ENCODE data around the gene ZBTB17. TPM values are rescaled to one million over a fixed set of nuclear protein-coding genes. Genes with fewer than 3 reads are reported as not detected.
A peak's percentile ranks its signal among the peaks of the same experiment; 100 is the strongest.

The ZBTB17 gene
- polyA plus RNA-seq, 2 donors = 27.8 to 41.7 TPM

DNA sequence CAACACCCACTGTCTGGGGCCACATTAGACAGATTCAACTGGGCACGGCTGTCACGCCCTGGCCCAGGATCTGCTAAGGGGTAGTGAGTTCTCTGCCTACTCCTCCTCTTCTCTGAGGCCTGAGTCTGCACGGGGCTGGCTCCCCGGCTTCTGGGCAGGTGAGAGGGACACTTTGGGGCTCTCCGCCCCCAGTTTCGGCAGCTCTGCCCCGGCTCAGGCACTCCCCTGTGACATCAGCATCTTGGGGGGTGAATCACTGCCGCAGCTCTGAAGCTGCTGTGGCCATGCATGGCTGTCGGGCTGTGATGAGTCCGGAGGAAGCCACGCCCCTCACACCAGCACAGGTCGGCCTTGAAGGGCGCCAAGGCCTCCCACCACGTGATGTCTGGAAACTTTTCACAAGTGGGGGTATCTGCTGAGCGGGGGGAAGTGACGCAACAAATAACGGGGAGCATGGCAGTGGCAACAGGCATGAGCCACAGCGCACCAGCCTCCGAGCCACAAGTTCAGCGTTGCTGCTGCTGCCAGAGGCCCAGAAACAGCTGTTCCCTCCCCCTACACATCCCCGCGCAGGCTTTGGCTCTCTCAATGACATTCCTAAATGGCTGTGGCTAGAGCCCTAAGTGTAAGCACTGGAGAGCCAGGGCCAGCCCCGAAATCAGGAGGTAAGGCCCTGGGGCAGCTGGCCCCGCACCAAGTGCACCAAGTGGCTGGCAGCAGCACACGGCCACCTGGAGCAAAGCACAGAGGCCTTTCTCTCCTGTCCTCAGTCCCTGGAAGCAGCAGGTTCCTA lies 26.3 kb downstream of the ZBTB17 start:
- WGBS, 2 donors = 8 to 15% methylated on average over 25 of the region's 25 CpGs
- peaks cover 0 to 37% of the 10 kb centered on the region in 2 donors for H3K36me3 ChIP-seq (ENCODE audit: control insufficient read depth in 2 of 2, insufficient read depth in 2 of 2, low read length in 1 of 2)
- no peaks in the 10 kb centered on the region for H3K27me3 ChIP-seq (ENCODE audit: control insufficient read depth in 1 of 2, insufficient read depth in 2 of 2, low read length in 2 of 2)
- H3K27ac ChIP-seq (ENCODE audit: low read depth in 2 of 2, low read length in 1 of 2) = peak overlapping the region; percentile 96 to 98
- H3K9me3 ChIP-seq (ENCODE audit: control insufficient read depth in 2 of 2, insufficient read depth in 1 of 2, low read depth in 1 of 2, low read length in 1 of 2) = no peaks in the 10 kb centered on the region
- no peak overlapping the region for H3K4me3 ChIP-seq (ENCODE audit: low read depth in 1 of 2, low read length in 2 of 2)
- peaks cover 27 to 56% of the 10 kb centered on the region in 2 donors for H3K4me1 ChIP-seq (ENCODE audit: control insufficient read depth in 2 of 2, insufficient read depth in 2 of 2, low read length in 1 of 2)

DNA sequence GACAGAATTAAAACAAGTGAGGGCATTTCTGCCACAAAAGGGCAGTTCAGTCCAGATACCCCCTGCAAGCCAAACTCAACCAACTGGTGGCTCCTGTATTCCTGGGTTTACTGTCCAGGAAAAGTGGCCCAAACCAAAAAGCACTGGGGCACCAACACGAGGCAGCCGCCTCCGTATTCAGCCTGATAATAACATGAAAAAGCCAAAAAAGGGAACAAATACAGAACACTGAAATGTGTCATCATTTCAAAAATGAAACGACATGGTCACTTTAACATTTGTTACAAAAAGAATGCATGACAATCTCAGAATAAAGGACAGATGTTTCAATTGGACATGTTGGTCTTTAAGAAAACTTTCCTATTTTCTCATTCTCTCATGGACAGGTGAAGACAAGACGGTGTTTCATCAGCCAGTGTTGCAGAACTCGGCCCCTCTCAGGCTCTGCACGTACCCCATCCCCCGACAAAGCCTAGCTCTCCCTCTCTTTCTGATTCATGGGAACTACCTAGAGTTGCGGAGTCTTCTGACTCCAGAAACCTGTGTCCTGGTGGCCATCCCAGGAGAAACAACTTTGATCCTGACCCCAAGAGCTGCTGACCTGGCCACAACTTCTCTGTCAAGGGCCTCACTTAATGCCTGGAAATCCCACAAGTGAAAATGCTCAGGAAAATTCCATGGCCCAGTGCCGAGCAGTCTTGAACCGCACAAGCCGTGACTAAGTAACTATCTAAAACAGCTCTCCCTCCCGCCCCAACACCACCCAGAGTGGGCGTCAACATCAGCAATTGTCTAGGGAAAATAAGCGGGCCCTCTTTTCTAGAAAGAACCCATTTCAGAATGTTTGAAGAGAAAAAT lies 27.1 kb downstream of the ZBTB17 start:
- WGBS, 2 donors = 27 to 47% methylated on average over 15 of the region's 15 CpGs
- H3K36me3 ChIP-seq (ENCODE audit: control insufficient read depth in 2 of 2, insufficient read depth in 2 of 2, low read length in 1 of 2) = peaks cover 0 to 44% of the 10 kb centered on the region in 2 donors
- peak overlapping the region; percentile 96 to 98 for H3K27ac ChIP-seq (ENCODE audit: low read depth in 2 of 2, low read length in 1 of 2)
- no peaks in the 10 kb centered on the region for H3K9me3 ChIP-seq (ENCODE audit: control insufficient read depth in 2 of 2, insufficient read depth in 1 of 2, low read depth in 1 of 2, low read length in 1 of 2)
- H3K4me1 ChIP-seq (ENCODE audit: control insufficient read depth in 2 of 2, insufficient read depth in 2 of 2, low read length in 1 of 2) = peaks cover 23 to 49% of the 10 kb centered on the region in 2 donors
- no peak overlapping the region for H3K4me3 ChIP-seq (ENCODE audit: low read depth in 1 of 2, low read length in 2 of 2)
- H3K27me3 ChIP-seq (ENCODE audit: control insufficient read depth in 1 of 2, insufficient read depth in 2 of 2, low read length in 2 of 2) = no peaks in the 10 kb centered on the region

DNA sequence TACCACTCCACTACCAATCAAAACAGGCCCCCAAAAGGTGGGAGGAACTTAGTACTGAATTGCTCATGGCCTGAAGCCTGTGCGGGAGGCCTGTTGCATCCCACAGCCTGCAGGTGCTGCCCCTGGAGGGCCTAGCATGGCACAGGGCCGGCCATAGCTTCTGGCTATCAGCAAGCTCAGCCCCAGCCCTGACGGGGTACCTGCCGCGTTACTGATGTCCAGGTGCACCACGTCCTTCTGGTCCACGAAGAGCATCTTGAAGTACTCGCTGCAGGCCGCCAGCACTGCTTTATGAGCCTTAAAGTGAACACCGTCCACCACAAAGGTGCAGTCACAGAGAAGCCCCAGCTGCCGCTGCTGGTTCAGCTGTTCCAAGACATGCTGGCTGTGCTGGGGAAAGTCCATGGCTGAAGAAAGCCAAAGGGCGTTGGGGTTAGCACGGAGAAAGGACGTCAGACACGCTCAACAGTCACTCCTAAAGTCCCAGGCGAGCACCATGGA lies 27.8 kb downstream of the ZBTB17 start:
- no peak overlapping the region for H3K4me3 ChIP-seq (ENCODE audit: low read depth in 1 of 2, low read length in 2 of 2)
- peak overlapping the region; percentile 42 to 63 for H3K27ac ChIP-seq (ENCODE audit: low read depth in 2 of 2, low read length in 1 of 2)
- peaks cover 17 to 43% of the 10 kb centered on the region in 2 donors for H3K4me1 ChIP-seq (ENCODE audit: control insufficient read depth in 2 of 2, insufficient read depth in 2 of 2, low read length in 1 of 2)
- peaks cover 6 to 51% of the 10 kb centered on the region in 2 donors for H3K36me3 ChIP-seq (ENCODE audit: control insufficient read depth in 2 of 2, insufficient read depth in 2 of 2, low read length in 1 of 2)
- 79 to 82% methylated on average over 16 of the region's 16 CpGs for WGBS, 2 donors
- H3K27me3 ChIP-seq (ENCODE audit: control insufficient read depth in 1 of 2, insufficient read depth in 2 of 2, low read length in 2 of 2) = no peaks in the 10 kb centered on the region
- no peaks in the 10 kb centered on the region for H3K9me3 ChIP-seq (ENCODE audit: control insufficient read depth in 2 of 2, insufficient read depth in 1 of 2, low read depth in 1 of 2, low read length in 1 of 2)

DNA sequence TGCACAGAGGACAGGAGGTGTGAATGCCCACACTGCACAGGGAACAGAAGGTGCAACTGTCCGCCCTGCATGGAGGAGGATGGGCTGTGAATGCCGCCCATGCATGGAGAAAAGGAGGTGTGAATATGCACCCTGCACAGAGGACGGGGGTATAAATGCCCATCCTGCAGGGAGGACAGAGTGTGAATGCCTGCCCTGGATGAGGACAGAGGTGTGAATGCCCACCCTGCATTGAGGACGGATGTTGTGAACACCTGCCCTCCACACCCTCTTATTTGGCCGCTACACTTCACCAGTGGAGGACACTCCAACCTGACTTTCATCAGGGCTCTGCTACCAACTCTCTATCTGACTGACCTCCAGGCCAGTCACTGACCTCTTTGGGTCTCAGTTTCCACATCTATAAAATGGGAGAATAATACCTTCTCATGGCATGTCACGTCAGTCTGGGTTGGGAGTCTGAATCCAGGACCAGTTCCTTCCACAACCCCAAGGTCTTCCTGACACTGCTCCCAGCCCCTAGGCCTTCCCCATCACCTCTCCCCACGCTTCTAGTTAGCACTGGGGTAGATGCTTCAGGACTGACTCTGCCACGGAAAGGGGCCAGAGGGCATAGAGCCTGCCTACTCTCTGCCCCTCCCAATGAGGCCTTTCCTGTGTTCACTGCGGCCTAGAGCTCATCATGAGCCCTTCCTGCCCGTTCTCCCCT lies 28.4 kb downstream of the ZBTB17 start:
- Histone ChIP-seq H3K4me1 (ENCODE audit: control insufficient read depth in 2 of 2, insufficient read depth in 2 of 2, low read length in 1 of 2) (peaks cover 17 to 42% of the 10 kb centered on the region in 2 donors), H3K27ac (ENCODE audit: low read depth in 2 of 2, low read length in 1 of 2) (peak overlapping the region in 1 of 2 donors; percentile 63), H3K9me3 (ENCODE audit: control insufficient read depth in 2 of 2, insufficient read depth in 1 of 2, low read depth in 1 of 2, low read length in 1 of 2) (no peaks in the 10 kb centered on the region), H3K36me3 (ENCODE audit: control insufficient read depth in 2 of 2, insufficient read depth in 2 of 2, low read length in 1 of 2) (peaks cover 12 to 57% of the 10 kb centered on the region in 2 donors), H3K4me3 (ENCODE audit: low read depth in 1 of 2, low read length in 2 of 2) (no peak overlapping the region), H3K27me3 (ENCODE audit: control insufficient read depth in 1 of 2, insufficient read depth in 2 of 2, low read length in 2 of 2) (no peaks in the 10 kb centered on the region)
- WGBS, 2 donors = 88 to 90% methylated on average over 10 of the region's 10 CpGs

DNA sequence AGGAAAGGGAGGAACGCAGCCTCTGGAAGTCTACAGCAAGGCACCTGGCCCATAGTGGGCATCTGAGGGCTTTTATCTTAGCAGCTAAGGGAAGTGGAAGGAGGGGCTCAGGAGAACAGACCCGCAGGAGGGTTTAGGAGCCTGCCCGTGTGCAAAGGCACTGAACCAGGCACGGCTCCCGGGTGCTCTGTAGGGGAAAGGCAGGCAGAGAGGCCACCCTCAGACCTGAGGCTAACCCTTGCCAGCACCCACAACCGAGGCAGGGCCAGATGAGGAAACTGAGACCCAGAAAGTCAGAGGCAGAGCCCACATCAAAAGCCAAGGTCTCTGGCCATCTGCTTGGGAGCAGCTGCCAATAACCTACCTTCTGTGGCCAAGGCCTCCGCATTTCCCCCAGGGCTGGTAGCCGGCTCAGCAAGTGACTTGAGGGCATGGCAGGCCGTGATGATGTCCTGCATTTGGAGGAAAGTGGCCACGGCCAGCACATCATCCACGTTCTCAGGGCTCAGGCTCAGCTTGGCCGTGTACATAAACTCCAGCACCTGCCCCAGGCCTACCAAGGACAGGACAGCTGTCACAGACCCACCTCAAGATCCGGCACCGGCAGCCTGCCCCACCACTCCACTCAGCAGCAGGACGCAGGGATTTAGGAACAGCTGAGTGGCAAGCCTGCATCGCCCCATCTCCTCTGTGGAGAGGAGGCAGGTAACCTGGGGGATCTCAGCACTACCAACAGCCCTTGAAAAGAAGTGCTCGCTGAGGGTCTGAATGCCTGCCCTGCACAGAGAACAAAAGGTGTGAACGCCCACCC lies 29.1 kb downstream of the ZBTB17 start:
- H3K4me3 ChIP-seq (ENCODE audit: low read depth in 1 of 2, low read length in 2 of 2) = no peak overlapping the region
- H3K36me3 ChIP-seq (ENCODE audit: control insufficient read depth in 2 of 2, insufficient read depth in 2 of 2, low read length in 1 of 2) = peaks cover 19 to 63% of the 10 kb centered on the region in 2 donors
- no peaks in the 10 kb centered on the region for H3K9me3 ChIP-seq (ENCODE audit: control insufficient read depth in 2 of 2, insufficient read depth in 1 of 2, low read depth in 1 of 2, low read length in 1 of 2)
- H3K4me1 ChIP-seq (ENCODE audit: control insufficient read depth in 2 of 2, insufficient read depth in 2 of 2, low read length in 1 of 2) = peaks cover 13 to 36% of the 10 kb centered on the region in 2 donors
- no peaks in the 10 kb centered on the region for H3K27me3 ChIP-seq (ENCODE audit: control insufficient read depth in 1 of 2, insufficient read depth in 2 of 2, low read length in 2 of 2)
- 85 to 91% methylated on average over 18 of the region's 18 CpGs for WGBS, 2 donors
- H3K27ac ChIP-seq (ENCODE audit: low read depth in 2 of 2, low read length in 1 of 2) = no peak overlapping the region

DNA sequence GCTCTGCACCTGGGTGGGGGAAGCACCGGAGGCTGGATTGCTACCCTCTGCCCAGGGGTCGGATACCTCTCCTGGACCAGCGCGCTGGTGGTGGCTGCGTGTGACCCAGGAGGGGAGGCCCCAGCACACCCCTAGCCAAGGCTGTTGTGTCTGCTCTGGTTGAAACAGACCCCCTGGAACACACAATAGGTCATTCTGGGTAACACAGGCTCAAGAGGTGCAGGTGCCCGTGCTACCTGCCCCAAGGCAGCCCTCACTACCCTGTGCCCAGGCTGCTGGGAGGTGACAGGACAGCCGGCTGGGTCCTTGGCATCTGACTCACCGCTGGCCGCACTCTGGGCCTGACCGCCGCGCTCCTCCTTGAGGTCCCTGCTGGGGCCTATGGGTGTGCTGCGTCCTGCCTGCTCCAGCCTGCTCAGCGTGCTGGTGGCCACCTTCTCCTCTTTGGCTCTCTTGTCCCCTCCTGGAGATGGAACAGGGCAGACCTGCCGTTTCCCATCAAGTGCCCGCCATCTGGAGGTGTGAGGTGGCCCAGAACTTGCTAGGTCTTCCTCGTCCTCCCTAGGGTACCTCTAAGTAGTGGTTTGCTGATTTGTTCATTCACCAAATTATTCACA lies 30.0 kb downstream of the ZBTB17 start:
- Histone ChIP-seq H3K4me3 (ENCODE audit: low read depth in 1 of 2, low read length in 2 of 2) (no peak overlapping the region), H3K4me1 (ENCODE audit: control insufficient read depth in 2 of 2, insufficient read depth in 2 of 2, low read length in 1 of 2) (peaks cover 9 to 29% of the 10 kb centered on the region in 2 donors), H3K9me3 (ENCODE audit: control insufficient read depth in 2 of 2, insufficient read depth in 1 of 2, low read depth in 1 of 2, low read length in 1 of 2) (no peaks in the 10 kb centered on the region), H3K27me3 (ENCODE audit: control insufficient read depth in 1 of 2, insufficient read depth in 2 of 2, low read length in 2 of 2) (no peaks in the 10 kb centered on the region), H3K36me3 (ENCODE audit: control insufficient read depth in 2 of 2, insufficient read depth in 2 of 2, low read length in 1 of 2) (peaks cover 19 to 70% of the 10 kb centered on the region in 2 donors), H3K27ac (ENCODE audit: low read depth in 2 of 2, low read length in 1 of 2) (no peak overlapping the region)
- WGBS, 2 donors = 92 to 96% methylated on average over 17 of the region's 17 CpGs

DNA sequence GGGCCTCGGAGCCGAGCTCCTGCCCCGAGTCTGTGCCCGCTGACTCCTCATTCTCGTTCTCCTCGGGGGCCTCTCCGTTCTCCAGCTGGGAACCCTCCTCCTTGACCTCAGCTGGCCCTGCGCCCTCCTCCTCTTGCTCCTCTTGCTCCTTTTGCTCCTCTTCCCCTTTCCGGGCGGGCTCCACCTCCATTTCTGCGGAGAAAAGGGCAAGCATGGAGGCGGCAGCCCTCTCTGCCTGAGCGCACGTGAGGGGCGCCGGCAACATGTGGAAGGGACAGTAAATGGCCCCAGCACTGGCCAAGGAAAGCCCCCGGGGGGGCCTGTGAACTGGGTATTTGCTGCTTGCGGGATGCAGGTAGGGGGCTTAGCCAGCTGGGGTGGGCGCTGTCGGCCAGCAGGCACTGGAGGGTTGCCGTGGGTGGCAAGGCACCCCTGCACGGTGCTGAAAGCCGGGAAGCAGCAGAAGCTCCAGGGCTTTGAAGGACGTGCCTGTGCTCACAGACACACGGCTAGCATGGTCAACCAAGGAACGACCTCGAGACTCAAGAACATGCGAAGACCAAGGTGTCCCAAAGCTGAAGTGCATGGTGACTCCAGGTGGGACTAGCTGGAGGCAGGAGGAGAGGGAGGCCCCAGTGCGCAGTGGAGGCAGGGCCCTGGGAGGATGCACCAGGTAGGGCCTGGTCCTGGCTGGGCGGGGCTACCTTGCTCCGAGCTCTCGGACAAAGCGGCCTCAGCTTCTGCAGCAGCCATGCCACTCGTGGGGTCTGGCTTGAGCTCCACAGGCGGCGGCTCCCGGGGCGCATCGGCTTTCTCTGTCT lies 30.7 kb downstream of the ZBTB17 start:
- WGBS, 2 donors = 92% methylated on average over 39 of the region's 39 CpGs
- Histone ChIP-seq H3K4me3 (ENCODE audit: low read depth in 1 of 2, low read length in 2 of 2) (no peak overlapping the region), H3K27ac (ENCODE audit: low read depth in 2 of 2, low read length in 1 of 2) (no peak overlapping the region), H3K36me3 (ENCODE audit: control insufficient read depth in 2 of 2, insufficient read depth in 2 of 2, low read length in 1 of 2) (peaks cover 19 to 76% of the 10 kb centered on the region in 2 donors), H3K27me3 (ENCODE audit: control insufficient read depth in 1 of 2, insufficient read depth in 2 of 2, low read length in 2 of 2) (no peaks in the 10 kb centered on the region), H3K9me3 (ENCODE audit: control insufficient read depth in 2 of 2, insufficient read depth in 1 of 2, low read depth in 1 of 2, low read length in 1 of 2) (no peaks in the 10 kb centered on the region), H3K4me1 (ENCODE audit: control insufficient read depth in 2 of 2, insufficient read depth in 2 of 2, low read length in 1 of 2) (peaks cover 6 to 22% of the 10 kb centered on the region in 2 donors)

Measured in esophagus (tissue), 2 donors.